C4-2B (cell line): ENCODE data around the gene SIPA1.

Source experiments
- CTCF ChIP-seq: fragments of 450-650 bp; conservative IDR thresholded peaks from 2 replicates; pipeline ENCODE4 v1.5.1; 2017; ENCODE audit warnings: mild to moderate bottlenecking
- ZFX ChIP-seq: fragments of 450-650 bp; IDR thresholded peaks from 2 replicates; pipeline ENCODE4 v1.6.1; 2017

GRCh38 chr11:65641297-65642013, 3.6 kb downstream of the SIPA1 start:
- TF ChIP-seq CTCF (no peak), ZFX (no peak)
